HG03175 (cell line): ENCODE results near the gene AIRE.

Source experiments
- ATAC-seq: cut with Tn5 transposase; IDR thresholded peaks from one replicate; pipeline ENCODE4 v1.9.1; 2021; ENCODE audit warnings: mild to moderate bottlenecking, moderate library complexity; ENCODE audit not compliant: unreplicated experiment

Gene AIRE

GRCh38 chr21:44322621-44323325, 37.1 kb downstream of the AIRE start:
- no peak for ATAC-seq

- no peak for ATAC-seq
Observed at GRCh38 chr21:44323591-44323990, 37.9 kb downstream of the AIRE start.

- ATAC-seq: no peak
Observed at GRCh38 chr21:44324106-44324853, 38.6 kb downstream of the AIRE start.

- no peak for ATAC-seq
Observed at GRCh38 chr21:44324854-44325107, 39.1 kb downstream of the AIRE start.

- ATAC-seq: no peak
Observed at GRCh38 chr21:44325386-44326271, 40.0 kb downstream of the AIRE start.

- ATAC-seq: no peak
Observed at GRCh38 chr21:44326272-44326647, 40.6 kb downstream of the AIRE start.

GRCh38 chr21:44326716-44327602, 41.3 kb downstream of the AIRE start:
- ATAC-seq: no peak

- no peak for ATAC-seq
Observed at GRCh38 chr21:44327603-44327974, 41.9 kb downstream of the AIRE start.

- no peak for ATAC-seq
Observed at GRCh38 chr21:44328242-44328895, 42.7 kb downstream of the AIRE start.

- no peak for ATAC-seq
Observed at GRCh38 chr21:44329086-44329889, 43.6 kb downstream of the AIRE start.

- no peak for ATAC-seq
Observed at GRCh38 chr21:44329971-44330681, 44.5 kb downstream of the AIRE start.

- ATAC-seq: no peak
Observed at GRCh38 chr21:44330698-44331097, 45.0 kb downstream of the AIRE start.

- ATAC-seq: no peak
Observed at GRCh38 chr21:44331209-44331608, 45.5 kb downstream of the AIRE start.

- no peak for ATAC-seq
Observed at GRCh38 chr21:44331650-44332307, 46.1 kb downstream of the AIRE start.

GRCh38 chr21:44332383-44332782, 46.7 kb downstream of the AIRE start:
- no peak for ATAC-seq

- no peak for ATAC-seq
Observed at GRCh38 chr21:44332965-44333364, 47.3 kb downstream of the AIRE start.

- no peak for ATAC-seq
Observed at GRCh38 chr21:44333509-44334328, 48.0 kb downstream of the AIRE start.
